GM19468 (cell line): ENCODE results near the gene CA5B.
A peak's percentile ranks its signal among the peaks of the same experiment; 100 is the strongest.
"Not testable (repeated sequence)": the region's sequence is repeated elsewhere in the genome, so short reads cannot be mapped to it uniquely, and the experiment has no call there.

Experiments used
- ATAC-seq: cut with Tn5 transposase; IDR thresholded peaks from one replicate; pipeline ENCODE4 v1.9.1; 2021; ENCODE audit warnings: mild to moderate bottlenecking, moderate library complexity, moderate number of reproducible peaks; ENCODE audit not compliant: unreplicated experiment; ENCODE audit errors: extremely low read depth

The CA5B gene, protein sequence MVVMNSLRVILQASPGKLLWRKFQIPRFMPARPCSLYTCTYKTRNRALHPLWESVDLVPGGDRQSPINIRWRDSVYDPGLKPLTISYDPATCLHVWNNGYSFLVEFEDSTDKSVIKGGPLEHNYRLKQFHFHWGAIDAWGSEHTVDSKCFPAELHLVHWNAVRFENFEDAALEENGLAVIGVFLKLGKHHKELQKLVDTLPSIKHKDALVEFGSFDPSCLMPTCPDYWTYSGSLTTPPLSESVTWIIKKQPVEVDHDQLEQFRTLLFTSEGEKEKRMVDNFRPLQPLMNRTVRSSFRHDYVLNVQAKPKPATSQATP

GRCh38 chrX:15737959-15738902, at the start of gene CA5B:
TSS of gene CA5B (plus strand) at chrX:15738270. CDS start at chrX:15750024, 11,754 bp downstream.
- ATAC-seq = peak; percentile 82

- no peak for ATAC-seq
Measured at GRCh38 chrX:15694941-15695451, 43.1 kb upstream of the CA5B start.

- ATAC-seq = no peak
Measured at GRCh38 chrX:15696516-15696915, 41.6 kb upstream of the CA5B start.

- no peak for ATAC-seq
Measured at GRCh38 chrX:15702488-15703371, 35.3 kb upstream of the CA5B start.

DNA sequence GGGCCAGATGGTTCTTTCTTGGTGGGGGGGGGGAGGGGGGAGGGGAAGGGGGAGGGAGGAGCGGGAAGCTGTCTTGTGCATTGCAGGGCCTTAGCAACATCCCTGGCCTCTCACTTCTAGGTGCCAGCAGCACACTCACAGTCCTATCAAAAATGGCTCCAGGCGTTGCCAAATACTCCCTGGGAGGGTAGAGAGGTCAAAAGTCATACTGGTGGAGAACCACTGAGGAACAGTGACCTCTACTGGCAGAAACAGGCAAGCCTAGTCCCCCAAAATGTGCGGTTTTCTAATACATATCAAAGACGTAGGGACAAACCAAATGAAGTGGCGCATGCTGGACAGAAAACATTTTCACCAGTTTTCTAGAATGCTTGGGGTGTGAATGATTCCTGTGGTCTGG, 34.3 kb upstream of the CA5B start:
- not testable (repeated sequence) for ATAC-seq

DNA sequence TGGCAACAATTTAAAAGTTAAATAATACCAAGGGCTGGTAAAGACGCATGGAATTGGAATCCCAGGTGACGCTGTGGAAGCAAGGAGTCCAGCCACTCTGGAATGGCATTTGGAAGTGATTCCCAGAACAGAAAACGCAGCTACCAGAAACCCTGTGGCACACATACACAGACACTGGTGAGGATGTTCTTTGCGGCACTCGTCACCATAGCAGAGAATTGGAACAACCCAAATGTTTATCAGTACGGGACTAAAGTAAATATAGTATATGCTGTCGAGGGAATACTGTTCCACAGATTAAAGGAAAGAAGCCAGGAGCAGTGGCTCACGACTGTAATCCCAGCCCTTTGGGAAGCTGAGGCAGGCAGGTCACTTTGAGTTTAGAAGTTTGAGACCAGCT, 33.8 kb upstream of the CA5B start:
- ATAC-seq = not testable (repeated sequence)

DNA sequence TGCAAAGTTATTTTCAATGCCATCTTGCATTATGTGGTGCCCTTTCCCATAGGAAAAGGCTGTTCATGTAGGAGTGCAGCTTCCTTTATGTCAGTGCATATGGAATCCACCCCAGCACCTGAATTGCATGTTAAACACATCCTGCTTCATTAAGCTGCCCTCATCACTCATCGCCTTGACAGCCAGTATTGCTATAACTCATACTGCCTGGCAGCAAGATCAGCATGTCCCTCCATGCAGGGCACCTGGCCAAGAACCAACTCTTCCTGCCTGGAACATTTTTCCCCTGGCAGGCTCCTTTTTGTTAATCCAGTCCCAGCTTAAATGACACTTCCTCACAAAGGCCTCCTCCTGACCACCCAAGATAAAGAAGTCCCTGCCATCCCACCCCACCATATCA, 23.5 kb upstream of the CA5B start:
- no peak for ATAC-seq

DNA sequence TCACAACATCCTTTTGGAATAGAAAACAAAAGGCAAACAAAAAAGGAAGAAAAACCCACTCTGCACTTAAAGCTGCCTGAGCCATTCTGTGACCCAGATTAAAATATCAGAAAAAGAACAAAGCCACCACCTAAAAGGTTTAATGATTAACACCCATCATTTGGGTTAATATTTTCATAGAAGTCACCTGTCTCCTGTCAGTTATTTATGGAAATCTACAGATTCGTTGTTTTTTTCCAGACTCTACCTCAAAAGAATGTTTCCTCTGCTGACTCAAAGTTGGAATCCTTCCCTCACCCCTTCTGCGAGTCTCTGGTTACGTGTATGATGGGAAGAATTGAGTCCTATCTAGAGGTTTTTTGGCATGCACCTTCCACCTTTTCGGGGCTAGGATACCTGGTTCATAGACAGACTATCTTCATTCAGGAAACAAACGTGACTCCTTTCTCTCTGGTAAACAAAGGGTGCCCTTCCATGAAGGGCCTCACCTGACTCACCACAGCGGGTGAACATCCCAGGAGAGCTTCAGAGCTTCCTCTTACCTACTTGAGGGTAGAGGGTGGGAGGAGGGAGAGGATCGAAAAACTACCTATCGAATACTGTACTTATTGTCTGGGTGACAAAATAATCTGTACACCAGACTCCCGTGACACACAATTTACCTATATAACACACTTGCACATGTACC, 19.6 kb upstream of the CA5B start:
- ATAC-seq = no peak

DNA sequence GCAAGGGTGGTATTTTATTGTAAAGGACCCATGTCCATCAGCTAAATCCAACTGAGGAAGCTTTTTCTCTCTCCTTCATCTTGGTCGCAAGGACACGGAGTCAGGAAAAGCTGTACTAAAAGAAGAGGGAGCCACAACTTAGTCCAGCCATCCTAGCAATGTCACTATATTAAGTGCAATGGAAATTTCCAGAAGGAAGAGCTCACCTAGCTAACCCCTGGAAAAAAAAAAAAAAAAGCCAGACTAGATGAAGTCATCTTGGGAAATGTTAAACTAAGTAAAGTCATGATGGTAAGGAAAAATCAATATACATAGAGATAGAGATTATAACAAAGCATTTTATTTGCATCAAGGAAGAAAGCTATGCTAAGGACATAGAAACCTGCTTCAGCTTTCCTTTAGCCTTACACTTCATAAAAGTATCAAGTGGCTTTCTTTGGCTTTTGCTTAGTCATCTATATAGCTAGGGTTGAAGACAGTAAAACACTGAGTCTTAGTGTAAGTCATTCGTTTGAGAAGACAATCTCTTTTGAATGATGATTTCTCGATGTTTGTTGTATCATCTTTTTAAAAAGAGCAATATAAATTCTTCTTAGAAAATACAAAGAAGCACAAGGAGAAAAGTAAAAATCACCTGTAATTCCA, 18.6 kb upstream of the CA5B start:
- no peak for ATAC-seq

DNA sequence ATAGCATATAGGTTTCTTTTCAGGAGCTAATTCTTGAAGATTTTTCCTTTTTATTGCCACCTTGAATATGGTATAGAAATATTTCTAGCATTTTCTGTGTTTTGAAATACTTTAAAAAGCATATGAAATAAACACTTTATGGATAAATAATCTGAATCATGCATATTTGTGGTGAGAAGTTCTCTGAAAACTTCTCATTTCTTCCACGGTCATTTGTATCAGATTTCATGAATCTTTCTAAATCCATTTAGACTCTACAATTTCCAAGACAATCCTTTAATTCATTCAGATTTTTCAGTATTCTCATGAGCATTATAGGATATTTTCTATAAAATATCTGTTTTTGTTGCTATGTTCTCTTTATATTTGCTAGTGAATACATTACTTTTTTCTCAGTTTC, 16.2 kb upstream of the CA5B start:
- ATAC-seq = no peak

DNA sequence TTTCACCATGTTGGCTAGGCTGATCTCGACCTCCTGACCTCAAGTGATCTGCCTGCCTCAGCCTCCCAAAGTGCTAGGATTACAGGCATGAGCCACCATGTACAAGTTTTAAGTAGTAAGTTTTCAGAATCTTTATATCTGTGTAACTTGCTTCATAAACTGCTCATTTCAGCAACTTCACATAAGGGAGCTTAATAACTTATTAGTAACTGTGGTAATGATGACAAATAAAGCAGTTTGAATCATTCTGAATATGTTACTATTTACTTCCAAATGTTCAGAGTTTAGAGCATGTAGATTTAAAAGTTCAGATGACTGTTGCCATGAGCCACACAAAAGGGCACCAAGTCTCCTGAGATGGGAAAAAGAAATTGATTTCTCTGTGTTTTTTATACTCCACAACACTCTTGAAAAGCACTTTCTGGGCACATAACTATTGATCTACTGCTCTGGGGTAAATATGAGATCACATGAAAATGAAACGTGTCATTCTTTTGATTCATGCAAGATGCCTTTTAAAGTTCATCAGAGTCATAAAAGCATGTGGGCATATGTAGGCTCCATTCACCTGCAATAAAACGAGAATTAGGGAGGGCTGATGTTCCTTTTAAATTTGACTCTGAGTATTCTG, 14.1 kb upstream of the CA5B start:
- ATAC-seq = no peak

- no peak for ATAC-seq
Measured at GRCh38 chrX:15724911-15725310, 13.2 kb upstream of the CA5B start.

DNA sequence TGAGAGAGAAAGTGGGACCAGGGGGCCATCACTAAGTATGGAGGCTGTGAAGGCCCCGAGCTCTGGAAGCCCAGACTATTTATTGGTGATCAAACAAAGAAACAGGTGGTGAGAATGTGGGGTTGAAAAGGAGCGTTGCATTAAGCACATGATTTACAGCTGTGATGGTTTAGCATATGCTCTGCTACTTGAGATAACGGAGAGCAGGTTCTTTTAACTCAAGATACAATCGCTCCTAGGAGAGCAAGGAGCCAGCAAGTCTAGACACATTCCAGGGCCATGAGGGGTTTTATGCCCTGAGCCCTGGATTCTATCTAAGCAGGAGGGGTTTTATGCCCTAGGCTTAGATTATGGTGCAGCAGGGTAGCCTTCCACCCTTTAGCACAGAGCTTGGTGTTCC, 6.7 kb upstream of the CA5B start:
- ATAC-seq = not testable (repeated sequence)

DNA sequence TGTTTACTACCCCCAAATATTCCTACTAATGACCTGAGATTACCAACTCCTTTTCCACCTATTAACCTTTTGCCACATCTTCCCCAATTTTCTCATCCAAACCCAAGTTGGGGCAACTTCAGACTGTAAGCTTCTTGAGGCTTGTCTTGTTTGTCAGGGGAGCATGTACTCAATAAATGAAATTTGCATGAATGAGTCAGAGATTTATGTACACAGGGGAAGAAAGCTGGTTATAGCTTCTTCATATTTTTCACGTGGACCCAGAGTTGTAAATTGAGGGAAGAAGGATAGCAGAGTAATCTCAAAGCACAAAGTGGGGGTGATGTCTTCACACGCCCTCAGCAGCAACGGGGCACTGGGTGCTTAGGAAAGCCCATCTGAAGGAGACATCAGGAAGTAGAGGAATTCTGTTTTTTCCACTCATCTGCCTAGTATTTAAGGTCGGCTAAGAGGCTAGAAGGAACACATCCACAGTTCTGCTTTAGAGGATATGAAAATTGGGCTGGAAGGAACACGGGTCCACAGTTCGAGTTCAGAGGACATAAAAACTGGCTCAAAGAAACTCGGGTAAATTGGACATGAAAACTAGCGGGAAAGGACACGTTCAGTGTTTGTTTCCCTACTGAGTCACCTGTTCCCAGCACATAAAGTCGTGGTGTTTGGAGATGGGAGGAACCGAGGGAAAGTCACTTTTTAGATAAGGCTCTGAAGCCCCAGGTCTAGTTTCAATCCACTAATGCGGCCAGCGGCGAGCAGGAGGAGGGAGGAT, 696 bp upstream of the CA5B start:
- ATAC-seq = no peak

DNA sequence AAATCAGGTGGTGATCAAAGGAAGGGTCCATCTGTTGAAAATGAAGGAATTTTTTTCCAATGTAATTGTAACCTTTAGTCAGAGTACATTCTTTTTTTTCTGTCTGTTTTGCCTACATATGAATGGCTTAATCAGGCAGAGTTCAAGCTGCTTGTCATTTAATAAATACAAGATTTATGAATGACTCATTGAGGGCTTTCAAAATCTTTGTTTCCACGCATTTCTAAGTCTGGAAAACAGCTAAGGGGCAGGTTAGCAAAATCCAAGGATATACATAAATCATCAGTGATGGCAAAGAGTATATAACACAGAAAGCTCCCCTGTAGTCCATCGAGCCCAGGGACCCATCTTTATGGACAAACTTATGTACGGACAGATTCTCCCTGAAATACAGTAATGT, 1.8 kb downstream of the CA5B start:
- no peak for ATAC-seq

DNA sequence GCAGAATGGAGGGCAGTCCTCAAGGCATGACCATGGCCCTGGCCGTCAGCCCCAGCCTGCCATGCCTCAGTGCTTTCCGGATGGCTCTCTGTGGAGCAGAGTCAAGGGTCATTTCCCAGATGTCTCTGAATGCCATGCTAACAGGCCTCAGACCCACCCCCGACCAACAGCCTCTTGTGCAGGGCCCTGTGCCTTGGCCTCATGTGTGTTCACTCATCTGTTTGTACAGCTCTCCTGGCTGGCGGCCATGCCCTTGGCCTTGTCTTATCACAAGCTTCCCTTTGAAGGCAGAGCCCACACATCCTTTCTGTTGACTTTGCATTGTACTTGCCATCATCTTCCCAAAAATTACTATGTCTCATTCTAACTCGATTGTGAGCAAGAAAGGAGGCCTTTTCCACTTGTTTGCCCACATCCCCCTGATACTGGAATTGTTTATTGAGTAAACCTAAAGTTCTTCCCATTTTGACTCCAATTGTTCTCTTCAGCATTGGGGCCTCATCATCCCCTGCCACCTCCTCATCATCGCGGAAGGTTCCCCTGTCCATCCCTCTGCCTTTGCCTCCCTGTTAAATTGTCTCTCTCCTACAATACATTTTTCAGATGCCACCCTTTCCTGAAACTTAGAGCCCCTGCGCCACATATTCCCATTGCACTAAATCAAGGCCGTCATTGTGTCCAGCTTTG, 6.3 kb downstream of the CA5B start:
- no peak for ATAC-seq

DNA sequence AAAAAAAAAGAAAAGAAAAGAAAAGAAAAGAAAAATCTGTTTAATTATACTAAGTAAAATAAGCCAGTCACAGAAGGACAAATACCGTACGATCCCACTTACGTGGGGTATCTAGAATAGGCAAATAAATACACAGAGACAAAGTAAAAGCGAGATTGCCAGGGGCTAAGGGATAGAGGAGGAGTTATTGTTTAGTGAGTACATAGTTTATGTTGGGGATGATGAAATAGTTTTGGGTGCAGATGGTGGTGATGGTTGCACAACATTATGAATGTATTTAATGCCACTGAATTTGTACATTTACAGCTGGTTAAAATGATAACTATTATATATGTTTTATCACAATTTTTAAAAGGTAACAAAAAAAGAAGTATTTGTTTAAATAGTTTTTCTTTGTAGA, 7.1 kb downstream of the CA5B start:
- no peak for ATAC-seq
